Cardiac fibroblast (primary cell): ENCODE results near the gene CHD5.

ENCODE experiments used
- DNase-seq, 2 donors: peaks; one replicate each; pipeline versions ENCODE4 v3.0.0 to v3.0.0-alpha.2; 2010; ENCODE audit warnings: low read depth in 2 of 2
- H3K4me3 ChIP-seq, 2 donors: replicated peaks in 1 of 2; 1 replicate in 1 of 2; 2 replicates in 1 of 2; pipeline ENCODE4 v1.5.1; 2011; ENCODE audit warnings: low read depth in 2 of 2, low read length in 2 of 2, mild to moderate bottlenecking in 2 of 2, moderate library complexity in 1 of 2
- TF ChIP-seq, protein P1 (sequence below): IDR thresholded peaks from one replicate; pipeline ENCODE4 v1.5.1; 2011; ENCODE audit warnings: low read depth, mild to moderate bottlenecking, low read length, inconsistent platforms

CHD5 gene

DNA sequence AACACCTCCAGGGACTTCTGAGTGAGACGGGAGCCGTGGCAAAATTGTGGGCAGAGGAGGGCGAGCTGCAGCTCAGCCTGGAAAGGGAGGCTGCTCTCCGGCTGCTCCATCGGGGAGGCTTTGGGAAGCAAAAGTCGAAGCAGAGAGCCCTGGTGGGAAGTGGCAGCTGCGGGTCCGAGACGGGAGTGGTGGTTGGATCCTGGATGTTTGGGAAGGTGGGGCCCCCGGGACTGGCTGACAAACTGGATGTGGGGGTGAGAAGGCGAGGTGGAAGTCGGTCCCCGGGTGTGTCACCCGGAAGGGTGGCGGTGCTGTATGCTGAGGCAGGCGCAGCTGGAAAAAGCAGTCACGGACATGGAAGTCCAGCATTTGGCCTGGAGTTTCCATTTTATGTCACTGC is 82.3 kb downstream of the CHD5 start:
- TF ChIP-seq, protein P1, sequence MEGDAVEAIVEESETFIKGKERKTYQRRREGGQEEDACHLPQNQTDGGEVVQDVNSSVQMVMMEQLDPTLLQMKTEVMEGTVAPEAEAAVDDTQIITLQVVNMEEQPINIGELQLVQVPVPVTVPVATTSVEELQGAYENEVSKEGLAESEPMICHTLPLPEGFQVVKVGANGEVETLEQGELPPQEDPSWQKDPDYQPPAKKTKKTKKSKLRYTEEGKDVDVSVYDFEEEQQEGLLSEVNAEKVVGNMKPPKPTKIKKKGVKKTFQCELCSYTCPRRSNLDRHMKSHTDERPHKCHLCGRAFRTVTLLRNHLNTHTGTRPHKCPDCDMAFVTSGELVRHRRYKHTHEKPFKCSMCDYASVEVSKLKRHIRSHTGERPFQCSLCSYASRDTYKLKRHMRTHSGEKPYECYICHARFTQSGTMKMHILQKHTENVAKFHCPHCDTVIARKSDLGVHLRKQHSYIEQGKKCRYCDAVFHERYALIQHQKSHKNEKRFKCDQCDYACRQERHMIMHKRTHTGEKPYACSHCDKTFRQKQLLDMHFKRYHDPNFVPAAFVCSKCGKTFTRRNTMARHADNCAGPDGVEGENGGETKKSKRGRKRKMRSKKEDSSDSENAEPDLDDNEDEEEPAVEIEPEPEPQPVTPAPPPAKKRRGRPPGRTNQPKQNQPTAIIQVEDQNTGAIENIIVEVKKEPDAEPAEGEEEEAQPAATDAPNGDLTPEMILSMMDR = no peak
- no peak for DNase-seq
- no peak overlapping the region for H3K4me3 ChIP-seq

DNA sequence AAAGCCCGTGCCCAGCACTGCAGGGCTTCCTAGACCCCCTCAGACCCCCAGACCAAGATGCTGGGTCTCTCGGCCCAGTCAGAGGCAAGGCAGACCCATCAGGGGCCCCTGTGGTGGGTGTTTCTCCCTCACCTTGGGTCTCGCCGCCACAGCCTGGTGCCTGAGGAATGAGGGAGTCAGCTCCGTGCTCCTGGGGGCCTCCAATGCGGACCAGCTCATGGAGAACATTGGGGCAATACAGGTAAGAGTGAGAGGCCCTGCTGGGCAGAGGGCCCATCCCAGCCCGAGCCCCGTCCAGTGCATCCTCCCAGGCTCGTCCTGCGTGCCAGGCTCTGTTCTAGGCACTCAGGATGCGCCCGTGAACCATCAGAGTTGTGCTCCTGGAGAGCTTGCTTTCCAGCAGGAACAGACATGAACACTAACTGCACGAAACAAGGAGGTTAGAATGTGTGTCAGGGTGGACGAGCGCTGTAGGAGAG is 83.0 kb downstream of the CHD5 start:
- no peak for DNase-seq
- TF ChIP-seq, protein P1 = no peak
- no peak overlapping the region for H3K4me3 ChIP-seq

DNA sequence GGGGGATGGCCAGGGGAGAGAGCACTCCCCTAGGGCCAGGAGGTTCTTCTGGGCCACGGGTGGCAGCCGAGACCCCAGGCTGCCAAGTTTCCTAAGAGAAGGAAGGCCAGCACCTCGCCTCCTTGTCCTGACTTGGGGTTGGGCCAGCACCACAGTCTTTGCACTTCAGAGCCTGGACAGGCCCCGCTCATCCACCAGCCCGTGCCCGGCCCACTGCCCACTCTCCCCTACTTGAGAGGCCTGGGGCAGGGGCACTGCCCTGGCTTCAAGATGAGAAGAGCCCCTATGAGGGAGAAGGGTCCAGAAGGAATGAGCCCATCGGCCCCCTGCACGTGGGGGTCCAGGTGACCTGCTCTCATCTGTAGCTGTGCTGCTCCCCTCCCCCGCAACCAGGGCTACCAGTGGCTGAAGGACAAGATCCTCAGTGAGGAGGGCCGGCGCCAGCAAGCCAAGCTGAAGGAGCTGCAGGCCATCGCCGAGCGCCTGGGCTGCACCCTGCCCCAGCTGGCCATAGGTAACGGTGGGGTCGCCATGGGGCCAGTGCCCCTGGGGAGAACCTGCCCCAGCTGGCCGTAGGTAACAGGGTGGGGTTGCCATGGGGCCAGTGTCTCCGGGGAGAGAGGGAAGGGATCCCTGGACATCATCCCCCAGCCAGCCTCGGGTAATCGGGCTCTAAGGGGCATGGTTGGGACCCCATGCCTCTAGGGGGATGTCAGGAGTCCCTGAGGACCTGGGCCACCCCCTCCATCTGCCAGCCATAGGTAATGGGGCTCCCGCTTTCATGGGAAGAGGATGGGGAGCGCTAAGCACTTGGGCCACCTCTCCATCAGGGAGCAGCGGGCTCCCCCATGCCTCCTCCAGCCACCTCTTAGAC is 83.6 kb downstream of the CHD5 start:
- DNase-seq = no peak
- TF ChIP-seq, protein P1 = no peak
- H3K4me3 ChIP-seq = no peak overlapping the region

DNA sequence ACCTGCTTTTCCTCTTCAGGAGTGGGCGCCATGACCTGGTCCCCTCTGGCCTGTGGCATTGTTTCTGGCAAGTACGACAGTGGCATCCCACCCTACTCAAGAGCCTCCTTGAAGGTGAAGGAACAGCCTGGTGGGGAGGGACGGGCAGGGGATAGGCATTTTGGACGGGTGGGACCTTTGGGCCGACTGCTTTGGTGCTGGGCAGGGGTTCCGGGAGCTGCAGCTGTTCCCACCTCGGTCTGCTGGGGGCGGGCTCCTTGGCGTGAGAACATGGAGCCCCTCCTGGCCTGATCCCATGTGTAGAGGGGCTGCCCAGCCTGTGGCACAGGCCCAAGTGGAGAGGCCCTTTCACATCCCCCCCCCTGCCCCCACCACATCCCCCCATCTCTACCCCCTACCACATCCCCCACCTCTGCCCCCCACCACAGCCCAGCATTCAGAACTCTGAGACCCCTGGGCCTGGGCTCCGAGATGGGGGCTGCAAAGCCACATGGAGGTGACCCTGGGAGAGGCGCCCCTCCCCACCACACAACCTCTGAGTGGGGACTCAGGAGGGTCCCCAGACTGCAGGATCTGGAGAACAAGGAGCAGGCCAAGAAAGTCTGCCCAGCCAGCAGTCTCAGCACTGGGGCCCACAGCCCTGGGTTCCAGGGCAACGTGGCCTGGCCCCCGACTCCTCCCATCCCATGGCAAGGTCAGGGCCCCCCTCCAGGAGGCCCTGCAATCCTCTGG is 84.4 kb downstream of the CHD5 start:
- no peak overlapping the region for H3K4me3 ChIP-seq
- TF ChIP-seq, protein P1 = no peak
- no peak for DNase-seq

DNA sequence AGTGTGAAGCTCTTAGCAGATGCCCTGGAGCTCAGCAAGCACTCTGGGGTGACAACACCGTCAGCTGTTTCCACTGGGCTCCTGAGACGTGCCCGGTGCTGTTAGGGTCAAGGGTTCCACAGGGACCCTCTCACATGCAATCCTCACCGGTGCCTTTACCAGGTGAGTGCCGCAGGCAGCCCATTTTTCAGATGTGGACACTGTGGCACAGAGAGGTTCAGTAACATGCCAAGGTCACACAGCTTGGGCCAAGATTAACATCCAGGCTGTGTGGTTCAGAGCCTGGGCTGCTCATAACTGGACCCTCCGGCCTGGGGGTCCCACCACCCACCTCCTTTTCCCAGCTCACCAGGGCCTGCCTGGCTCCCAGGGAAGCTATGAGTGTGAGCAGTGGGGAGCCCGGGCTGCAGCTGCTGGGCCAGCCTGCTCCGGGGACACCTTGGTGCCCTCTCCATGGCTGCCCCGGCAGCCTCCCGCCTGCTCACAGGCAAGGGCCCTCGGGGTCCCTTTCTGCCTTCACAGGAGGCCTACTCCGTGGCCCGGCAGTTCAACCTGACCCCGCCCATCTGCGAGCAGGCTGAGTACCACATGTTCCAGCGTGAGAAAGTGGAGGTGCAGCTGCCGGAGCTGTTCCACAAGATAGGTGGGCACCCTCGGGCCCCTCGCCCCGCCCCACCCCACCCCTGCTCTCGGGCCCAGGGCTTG is 85.2 kb downstream of the CHD5 start:
- no peak for DNase-seq
- TF ChIP-seq, protein P1 = no peak
- H3K4me3 ChIP-seq = no peak overlapping the region

DNA sequence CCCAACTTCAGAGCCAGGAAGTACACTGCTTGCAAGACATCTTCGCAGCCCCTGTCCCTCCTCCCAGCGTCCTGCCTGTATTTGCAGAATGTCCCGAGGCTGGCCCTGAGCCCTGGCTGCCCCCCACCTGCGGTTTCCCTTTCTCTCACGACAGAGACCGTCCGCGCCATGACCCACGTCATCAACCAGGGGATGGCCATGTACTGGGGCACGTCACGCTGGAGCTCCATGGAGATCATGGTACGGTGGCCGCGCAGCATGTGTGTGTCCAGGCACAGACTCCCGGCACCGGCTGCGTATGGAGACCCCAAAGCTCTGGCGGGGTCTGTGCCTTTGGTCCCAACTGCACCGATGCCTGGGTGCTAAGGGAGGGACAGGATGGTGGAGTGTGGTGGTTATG is 85.9 kb downstream of the CHD5 start:
- TF ChIP-seq, protein P1 = no peak
- H3K4me3 ChIP-seq = no peak overlapping the region
- DNase-seq = no peak
